Measurements from ENCODE around the gene PPP2R5D. TPM values are rescaled to one million over a fixed set of nuclear protein-coding genes. Genes with fewer than 3 reads are reported as not detected.

The PPP2R5D gene
- total RNA-seq, 2 experiments from 2014 or later: 56.8 to 59.3 TPM

DNA sequence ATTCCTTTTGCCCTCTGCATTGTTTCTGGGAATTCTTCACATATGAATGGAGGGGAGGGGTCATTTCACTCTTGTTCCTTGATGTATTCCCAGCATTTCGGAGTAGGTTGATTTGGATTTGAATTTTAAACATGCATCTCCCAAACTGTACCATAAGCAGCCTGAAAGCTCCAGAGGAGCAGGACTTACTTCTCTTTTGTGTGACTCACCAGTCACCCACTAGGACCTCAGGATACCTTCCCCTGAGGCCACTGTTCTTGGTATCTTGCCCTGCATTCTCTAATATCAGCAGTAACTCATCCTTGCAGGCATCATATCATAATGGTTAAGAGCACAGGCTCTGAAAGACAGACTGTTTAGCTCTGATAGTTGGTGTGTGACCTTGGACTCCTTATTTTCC lies 74.2 kb downstream of the PPP2R5D start:
- H3K4me3 Mint-ChIP-seq: peak overlapping the region; percentile 86
- peaks cover 22% of the 10 kb centered on the region for H3K36me3 Mint-ChIP-seq (ENCODE audit: low read depth)
- H3K9me3 Mint-ChIP-seq: no peaks in the 10 kb centered on the region
- no peaks in the 10 kb centered on the region for H3K27me3 Mint-ChIP-seq
- POLR2A ChIA-PET: interaction anchor here (1.0 to 2.9 kb wide), 11 partner anchors 8 to 129 kb away, joined by 3 to 15 read pairs (median 6); partner anchors contain the start of genes CNPY3, CUL9, KLHDC3 and MEA1
- peak overlapping the region; percentile 88 for H3K27ac Mint-ChIP-seq
- CTCF ChIA-PET: interaction anchor here (1.0 to 1.4 kb wide), 2 partner anchors 85 to 113 kb away, joined by 3 to 4 read pairs; no protein-coding TSS in a partner anchor
- DNase-seq: no peak
- H3K4me1 Mint-ChIP-seq: peaks cover 48% of the 10 kb centered on the region

DNA sequence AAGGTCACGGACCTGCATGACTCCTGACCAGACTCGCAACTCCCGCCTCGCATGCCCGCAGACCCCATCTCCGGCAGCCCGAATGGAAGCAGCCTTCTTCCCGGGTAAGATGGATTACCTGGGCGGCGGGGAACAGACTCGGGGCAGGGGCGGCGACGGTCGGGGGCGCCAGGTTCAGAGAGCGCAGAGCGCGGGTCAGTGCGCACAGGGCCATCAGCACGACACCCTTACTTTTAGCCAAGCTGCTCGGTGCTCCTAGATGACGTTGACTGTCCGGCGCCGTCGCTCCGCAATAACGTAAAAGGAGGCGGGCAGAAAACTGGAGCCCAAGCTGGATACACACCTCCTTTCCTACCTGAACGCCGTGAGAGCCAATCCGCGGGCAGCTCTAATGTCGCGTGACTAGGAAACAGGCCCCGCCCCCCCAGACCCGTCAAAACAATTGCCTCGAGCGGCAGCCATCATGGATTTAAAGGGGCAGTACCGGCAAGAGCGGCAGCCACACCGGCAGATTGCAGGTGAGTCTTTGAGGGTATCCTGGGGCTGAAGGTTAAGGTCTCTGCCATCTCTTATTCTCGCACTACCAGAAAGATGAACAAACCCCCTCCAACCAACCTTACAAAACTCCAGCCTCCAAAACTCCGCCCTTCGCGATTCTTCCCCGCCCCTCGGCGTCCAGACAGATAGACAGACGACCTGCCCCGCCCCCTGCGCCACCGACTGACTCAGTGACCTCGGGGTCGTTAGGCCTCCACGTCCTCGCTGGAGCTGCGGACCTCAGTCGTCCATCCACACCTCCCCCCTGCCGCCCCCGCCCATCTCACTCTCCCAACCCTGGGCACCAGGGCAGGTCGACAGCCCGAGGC lies 75.0 kb downstream of the PPP2R5D start, which contains the start of the genes KLC4 and MRPL2:
KLC4 (plus strand) TSS at position 464 of the 866 bp plus-strand sequence. CDS start 1,705 bp downstream, outside the sequence.
MRPL2 (minus strand) TSS at position 267 of the 866 bp plus-strand sequence; CDS start at position 214, 53 bp downstream.
- ChIA-PET POLR2A (interaction anchor here (0.9 to 2.9 kb wide), 12 partner anchors 9 to 277 kb away, joined by 3 to 15 read pairs (median 6); partner anchors contain the start of genes CNPY3, CUL9, KLHDC3 and MEA1), CTCF (interaction anchor here (0.6 to 1.4 kb wide), 5 partner anchors 38 to 130 kb away, joined by 3 to 4 read pairs (median 3); partner anchors contain the start of gene RRP36)
- Mint-ChIP-seq H3K27me3 (no peaks in the 10 kb centered on the region), H3K9me3 (no peaks in the 10 kb centered on the region), H3K36me3 (ENCODE audit: low read depth) (peaks cover 17% of the 10 kb centered on the region), H3K27ac (peak within 1 kb of the TSS; percentile 88), H3K4me3 (peak within 1 kb of the TSS; percentile 86), H3K4me1 (peaks cover 41% of the 10 kb centered on the region)
- DNase-seq: peak; percentile 99

DNA sequence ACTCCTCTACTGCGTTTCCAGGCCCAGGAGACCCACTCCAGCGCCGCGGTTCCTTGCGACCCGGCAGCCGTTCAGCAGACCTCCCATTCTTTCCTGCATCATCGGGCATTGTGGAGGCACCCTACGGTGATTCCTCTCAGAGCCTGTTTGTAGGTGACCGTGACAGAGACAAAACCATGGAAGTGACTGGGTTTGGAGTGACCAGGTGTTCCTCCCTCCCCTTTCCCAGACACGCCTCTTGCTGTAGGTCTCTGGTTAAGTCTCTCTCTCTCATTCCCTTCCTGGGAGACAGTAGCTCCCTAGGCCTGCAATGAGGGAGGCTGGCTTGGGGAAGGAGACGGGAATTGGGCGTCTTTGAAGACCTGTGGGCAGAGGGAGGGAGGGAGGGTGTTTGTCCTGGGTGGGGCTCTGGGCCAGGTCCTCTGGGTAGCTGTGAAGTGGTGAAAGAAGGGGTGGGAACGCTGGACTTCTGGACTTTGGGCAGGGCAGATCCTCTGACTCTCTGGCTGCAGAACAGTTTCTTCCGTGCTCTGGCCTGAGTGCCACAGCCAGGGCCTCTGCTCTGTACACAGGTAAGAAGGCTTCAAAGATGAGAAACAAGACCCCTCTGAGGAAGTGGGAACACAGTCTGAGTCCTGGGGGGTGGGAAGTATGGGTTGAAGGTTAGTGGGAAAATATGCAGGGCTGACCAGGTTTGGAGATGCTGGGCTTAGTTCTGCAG lies 75.8 kb downstream of the PPP2R5D start:
- ChIA-PET POLR2A (interaction anchor here (0.7 to 2.9 kb wide), 9 partner anchors 10 to 277 kb away, joined by 3 to 15 read pairs (median 5); partner anchors contain the start of genes CNPY3, KLHDC3, MEA1 and PPP2R5D), CTCF (interaction anchor here (0.7 to 1.8 kb wide), 2 partner anchors 83 to 115 kb away, joined by 3 to 4 read pairs; no protein-coding TSS in a partner anchor)
- no peak for DNase-seq
- H3K9me3 Mint-ChIP-seq: no peaks in the 10 kb centered on the region
- H3K4me3 Mint-ChIP-seq: peak overlapping the region; percentile 86
- peak overlapping the region; percentile 88 for H3K27ac Mint-ChIP-seq
- no peaks in the 10 kb centered on the region for H3K27me3 Mint-ChIP-seq
- H3K36me3 Mint-ChIP-seq (ENCODE audit: low read depth): peaks cover 17% of the 10 kb centered on the region
- peaks cover 41% of the 10 kb centered on the region for H3K4me1 Mint-ChIP-seq

DNA sequence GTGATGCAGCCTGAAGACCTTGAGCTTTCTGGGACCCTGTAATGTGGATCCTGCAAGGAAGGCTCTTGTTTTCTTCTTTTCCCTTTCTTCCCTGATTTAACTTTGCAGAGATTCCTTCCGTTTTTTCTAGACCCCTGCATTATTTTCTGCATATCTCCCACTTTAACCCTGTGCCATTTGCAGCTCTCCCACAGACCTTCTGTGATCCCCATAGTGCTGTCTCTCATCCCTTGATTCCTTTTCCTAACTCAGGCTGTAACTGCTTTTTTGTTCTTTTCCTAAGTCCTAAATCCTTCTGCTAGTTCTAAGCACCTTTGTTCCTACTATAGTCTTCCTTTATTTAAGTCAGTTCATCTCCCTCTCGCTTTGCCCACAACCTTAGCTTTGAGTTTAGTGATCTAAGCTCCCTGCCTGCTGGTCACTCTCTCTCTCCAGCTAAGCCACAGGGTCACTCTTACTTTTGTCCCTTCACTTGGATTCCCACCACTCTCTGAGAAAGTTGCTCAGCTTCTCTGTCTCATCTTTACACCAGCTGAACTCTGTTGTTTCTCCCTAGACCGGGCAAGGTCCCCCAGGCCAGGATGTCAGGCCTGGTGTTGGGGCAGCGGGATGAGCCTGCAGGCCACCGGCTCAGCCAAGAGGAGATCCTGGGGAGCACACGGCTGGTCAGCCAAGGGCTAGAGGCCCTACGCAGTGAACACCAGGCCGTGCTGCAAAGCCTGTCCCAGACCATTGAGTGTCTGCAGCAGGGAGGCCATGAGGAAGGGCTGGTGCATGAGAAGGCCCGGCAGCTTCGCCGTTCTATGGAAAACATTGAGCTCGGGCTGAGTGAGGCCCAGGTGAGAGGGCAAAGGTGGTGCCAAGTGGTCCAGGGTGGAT lies 76.6 kb downstream of the PPP2R5D start:
- H3K9me3 Mint-ChIP-seq: no peaks in the 10 kb centered on the region
- H3K4me1 Mint-ChIP-seq: peaks cover 38% of the 10 kb centered on the region
- ChIA-PET POLR2A (interaction anchor here (0.7 to 2.9 kb wide), 3 partner anchors 62 to 278 kb away, joined by 3 to 15 read pairs (median 3); partner anchors contain the start of gene CNPY3), CTCF (interaction anchor here (1.8 kb wide), 1 partner anchor 83 kb away, joined by 4 read pairs; no protein-coding TSS in a partner anchor)
- peaks cover 10% of the 10 kb centered on the region for H3K36me3 Mint-ChIP-seq (ENCODE audit: low read depth)
- H3K27me3 Mint-ChIP-seq: no peaks in the 10 kb centered on the region
- H3K27ac Mint-ChIP-seq: no peak overlapping the region
- peak overlapping the region; percentile 86 for H3K4me3 Mint-ChIP-seq
- no peak for DNase-seq

DNA sequence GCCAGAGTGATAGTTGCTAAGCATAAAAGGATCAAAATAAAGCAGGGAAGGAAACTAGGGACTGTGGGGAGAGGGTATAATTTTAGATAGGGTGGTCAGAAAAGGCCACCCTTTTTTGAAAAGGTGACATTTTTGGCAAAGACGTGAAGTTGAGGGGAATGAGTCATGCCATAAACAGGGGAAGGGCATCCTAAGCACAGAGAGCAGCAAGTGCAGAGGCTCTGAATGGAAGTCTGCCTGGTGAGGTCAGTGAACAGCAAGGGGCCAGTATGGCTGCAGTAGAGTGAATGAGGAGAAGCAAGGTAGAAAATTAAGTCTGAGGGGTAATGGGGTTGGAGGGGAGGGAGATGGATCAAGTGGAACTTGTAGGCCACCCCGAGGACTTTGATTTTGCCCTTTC lies 77.5 kb downstream of the PPP2R5D start:
- POLR2A ChIA-PET: no interaction called here
- no peak overlapping the region for H3K27ac Mint-ChIP-seq
- no peaks in the 10 kb centered on the region for H3K9me3 Mint-ChIP-seq
- no peak for DNase-seq
- no peaks in the 10 kb centered on the region for H3K27me3 Mint-ChIP-seq
- peaks cover 34% of the 10 kb centered on the region for H3K4me1 Mint-ChIP-seq
- CTCF ChIA-PET: interaction anchor here (1.8 kb wide), 1 partner anchor 82 kb away, joined by 4 read pairs; no protein-coding TSS in a partner anchor
- no peak overlapping the region for H3K4me3 Mint-ChIP-seq
- peaks cover 6% of the 10 kb centered on the region for H3K36me3 Mint-ChIP-seq (ENCODE audit: low read depth)

Other genes with a start within 250 kb of the PPP2R5D start
- gene TBCC, start 238.5 kb upstream of the PPP2R5D start, total RNA-seq: 10 to 100 TPM; 33.7 to 34.9 TPM
- gene BICRAL, start 202.5 kb upstream of the PPP2R5D start, total RNA-seq: 10 to 100 TPM; 27.9 to 28.1 TPM
- gene RPL7L1, start 105.0 kb upstream of the PPP2R5D start, total RNA-seq: 10 to 100 TPM; 71.4 to 74.2 TPM
- not detected for gene PTCRA, start 68.5 kb upstream of the PPP2R5D start, total RNA-seq
- gene CNPY3, start 55.1 kb upstream of the PPP2R5D start, total RNA-seq: 10 to 100 TPM; 51.1 to 53.2 TPM
- gene GNMT, start 23.8 kb upstream of the PPP2R5D start, total RNA-seq: under 1 TPM; 0.38 to 0.60 TPM
- 10 to 100 TPM; 27.4 to 29.1 TPM for gene PEX6, start 5.4 kb upstream of the PPP2R5D start, total RNA-seq
- gene MEA1, start 29.4 kb downstream of the PPP2R5D start, total RNA-seq: 10 to 100 TPM; 56.6 to 60.6 TPM
- 10 to 100 TPM; 64.6 to 68.7 TPM for gene KLHDC3, start 29.7 kb downstream of the PPP2R5D start, total RNA-seq
- gene RRP36, start 37.1 kb downstream of the PPP2R5D start, total RNA-seq: 10 to 100 TPM; 59.2 to 60.4 TPM
- 10 to 100 TPM; 12.7 to 13.0 TPM for gene CUL7, start 69.3 kb downstream of the PPP2R5D start, total RNA-seq
- 10 to 100 TPM; 46.8 to 57.8 TPM for gene MRPL2, start 74.9 kb downstream of the PPP2R5D start, total RNA-seq
- 10 to 100 TPM; 19.3 to 20.3 TPM for gene KLC4, start 75.1 kb downstream of the PPP2R5D start, total RNA-seq
- under 1 TPM; 0.23 to 0.35 TPM for gene PTK7, start 91.7 kb downstream of the PPP2R5D start, total RNA-seq
- gene SRF, start 186.7 kb downstream of the PPP2R5D start, total RNA-seq: 10 to 100 TPM; 45.8 to 45.9 TPM
- gene CUL9, start 197.6 kb downstream of the PPP2R5D start, total RNA-seq: 10 to 100 TPM; 45.0 to 45.9 TPM
- 10 to 100 TPM; 39.6 to 42.5 TPM for gene DNPH1, start 244.9 kb downstream of the PPP2R5D start, total RNA-seq